ENCODE data around the gene SLIT3. TPM values are rescaled to one million over a fixed set of nuclear protein-coding genes. Genes with fewer than 3 reads are reported as not detected.

Gene SLIT3
- total and polyA plus RNA-seq, 2 donors (not counting 3 experiments of a cell fraction or from before 2014, with no cell fraction given), result 0.90 to 1.0 TPM

DNA sequence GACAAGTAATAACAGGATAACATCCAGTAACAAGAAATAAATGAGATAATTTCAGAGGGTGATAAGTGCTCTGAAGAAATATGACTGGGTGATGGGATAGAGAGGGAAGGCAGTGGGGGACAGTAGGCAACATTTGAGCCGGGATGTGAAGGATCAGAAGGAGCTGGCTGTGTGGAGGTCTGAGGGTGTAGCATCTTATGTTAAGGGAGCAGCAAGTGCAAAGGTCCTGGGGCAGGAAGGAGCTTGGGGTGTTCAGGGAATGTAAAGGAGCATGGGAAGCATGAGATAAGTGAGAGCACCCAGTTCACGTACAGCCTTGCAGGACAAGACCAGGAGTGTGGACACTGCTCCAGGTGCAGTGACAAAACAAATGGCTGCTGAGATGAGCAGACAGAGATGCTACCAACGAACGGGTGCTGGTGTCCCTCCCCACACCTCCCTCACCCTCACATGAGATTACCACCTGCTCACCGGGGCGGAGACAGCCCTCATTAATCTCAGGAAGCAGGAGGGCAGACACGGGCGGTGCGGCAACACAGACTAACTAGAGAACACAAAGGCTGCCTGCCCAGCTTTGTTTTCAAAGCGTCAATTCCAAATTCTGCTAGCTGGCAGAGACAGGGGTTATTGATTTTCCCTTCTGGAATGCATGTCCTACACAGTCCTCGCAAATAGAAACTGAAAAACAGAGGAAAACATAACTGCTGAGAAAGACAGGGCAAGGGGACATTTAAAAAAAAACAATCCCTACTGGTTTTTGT, 423.6 kb downstream of the SLIT3 start:
- Histone ChIP-seq H3K4me2 (ENCODE audit: insufficient read depth, low read length) (no peak overlapping the region), H3K27ac (ENCODE audit: insufficient read depth, low read depth, low read length) (no peak overlapping the region), H3K36me3 (ENCODE audit: control insufficient read depth in 2 of 2, extremely low read depth in 1 of 2, insufficient read depth in 2 of 2, low read length in 2 of 2) (no peaks in the 10 kb centered on the region), H4K20me1 (replicated peaks; ENCODE audit: control insufficient read depth, extremely low read depth, insufficient read depth, low read length) (no peaks in the 10 kb centered on the region), H3K9me3 (replicated peaks; ENCODE audit: control insufficient read depth, insufficient read depth, low read length) (no peaks in the 10 kb centered on the region), H3K9me1 (replicated peaks; ENCODE audit: control insufficient read depth, extremely low read depth, insufficient read depth, low read length) (no peaks in the 10 kb centered on the region), H3K9ac (replicated peaks; ENCODE audit: extremely low read depth, insufficient read depth, low read length) (no peak overlapping the region), H3K4me3 (replicated peaks in 1 of 3; ENCODE audit: insufficient read depth in 1 of 3, low read depth in 1 of 3, low read length in 3 of 3) (no peak overlapping the region), H2AFZ (ENCODE audit: low read depth, low read length) (no peak overlapping the region), H3K4me1 (ENCODE audit: control insufficient read depth, extremely low read depth, insufficient read depth, low read length) (no peaks in the 10 kb centered on the region), H3K79me2 (ENCODE audit: control insufficient read depth, insufficient read depth, low read length) (no peaks in the 10 kb centered on the region), H3K27me3 (ENCODE audit: control insufficient read depth in 2 of 2, insufficient read depth in 2 of 2, low read length in 2 of 2) (no peaks in the 10 kb centered on the region)
- ChIA-PET POLR2A (no interaction called here), CTCF (no interaction called here)
- FAIRE-seq (no peak), DNase-seq (ENCODE audit: low read depth, low spot score) (peak; percentile 33)
- no TSS peak for BruUV-seq (replicated peaks)
- intact Hi-C loops (cut with micrococcal nuclease) (no loop called here), dilution Hi-C loops (cut with MboI; ENCODE audit: extremely low pct_ligation_motif_present, low sequenced_read_pairs) (no loop called here)
- no peak for TF ChIP-seq EZH2 (IDR thresholded peaks at IDR 0.05; ENCODE audit: borderline replicate concordance, low read depth, low read length, severe bottlenecking)
- TF ChIP-seq GATA2 (IDR thresholded peaks at IDR 0.05; ENCODE audit: insufficient read depth, insufficient read length, low read depth, low read length), result no peak
- no peak for TF ChIP-seq FOS (IDR thresholded peaks at IDR 0.05; ENCODE audit: borderline replicate concordance, insufficient read depth, low read length)
- TF ChIP-seq POLR2A (IDR thresholded peaks at IDR 0.05; ENCODE audit: low read depth, low read length), result no peak
- no peak for TF ChIP-seq MYC (IDR thresholded peaks at IDR 0.05; ENCODE audit: low read depth, low read length)
- TF ChIP-seq, protein P1, sequence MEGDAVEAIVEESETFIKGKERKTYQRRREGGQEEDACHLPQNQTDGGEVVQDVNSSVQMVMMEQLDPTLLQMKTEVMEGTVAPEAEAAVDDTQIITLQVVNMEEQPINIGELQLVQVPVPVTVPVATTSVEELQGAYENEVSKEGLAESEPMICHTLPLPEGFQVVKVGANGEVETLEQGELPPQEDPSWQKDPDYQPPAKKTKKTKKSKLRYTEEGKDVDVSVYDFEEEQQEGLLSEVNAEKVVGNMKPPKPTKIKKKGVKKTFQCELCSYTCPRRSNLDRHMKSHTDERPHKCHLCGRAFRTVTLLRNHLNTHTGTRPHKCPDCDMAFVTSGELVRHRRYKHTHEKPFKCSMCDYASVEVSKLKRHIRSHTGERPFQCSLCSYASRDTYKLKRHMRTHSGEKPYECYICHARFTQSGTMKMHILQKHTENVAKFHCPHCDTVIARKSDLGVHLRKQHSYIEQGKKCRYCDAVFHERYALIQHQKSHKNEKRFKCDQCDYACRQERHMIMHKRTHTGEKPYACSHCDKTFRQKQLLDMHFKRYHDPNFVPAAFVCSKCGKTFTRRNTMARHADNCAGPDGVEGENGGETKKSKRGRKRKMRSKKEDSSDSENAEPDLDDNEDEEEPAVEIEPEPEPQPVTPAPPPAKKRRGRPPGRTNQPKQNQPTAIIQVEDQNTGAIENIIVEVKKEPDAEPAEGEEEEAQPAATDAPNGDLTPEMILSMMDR (IDR thresholded peaks at IDR 0.05; ENCODE audit: extremely low read depth in 1 of 2, insufficient read depth in 1 of 2, low read depth in 1 of 2, low read length in 2 of 2), result no peak
- TF ChIP-seq, protein P2, sequence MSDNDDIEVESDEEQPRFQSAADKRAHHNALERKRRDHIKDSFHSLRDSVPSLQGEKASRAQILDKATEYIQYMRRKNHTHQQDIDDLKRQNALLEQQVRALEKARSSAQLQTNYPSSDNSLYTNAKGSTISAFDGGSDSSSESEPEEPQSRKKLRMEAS (IDR thresholded peaks at IDR 0.05; ENCODE audit: insufficient read depth, insufficient read length), result no peak
- TF ChIP-seq POLR2AphosphoS5 (IDR thresholded peaks at IDR 0.05; ENCODE audit: insufficient read depth, low read depth, low read length), result no peak
- TF ChIP-seq JUN (IDR thresholded peaks at IDR 0.05; ENCODE audit: borderline replicate concordance, insufficient read depth, insufficient read length, low read depth), result no peak
